Endothelial cell (in vitro differentiated cells): Measurements from ENCODE around the gene NMU. TPM values are rescaled to one million over a fixed set of nuclear protein-coding genes. Genes with fewer than 3 reads are reported as not detected.
"Not testable (repeated sequence)": the region's sequence is repeated elsewhere in the genome, so short reads cannot be mapped to it uniquely, and the experiment has no call there.

Experiments used
- DNase-seq: peaks from one replicate; pipeline ENCODE4 v3.0.0; 2021; ENCODE audit warnings: low spot score
- H3K27ac Mint-ChIP-seq: one replicate; pipeline ENCODE4 v1.8.0; 2021; ENCODE audit warnings: mixed read lengths, inconsistent platforms; ENCODE audit not compliant: unreplicated experiment
- H3K27me3 Mint-ChIP-seq: one replicate; pipeline ENCODE4 v1.8.0; 2021; ENCODE audit warnings: mild to moderate bottlenecking, moderate library complexity, mixed read lengths, inconsistent platforms; ENCODE audit not compliant: unreplicated experiment
- H3K36me3 Mint-ChIP-seq: one replicate; pipeline ENCODE4 v1.8.0; 2021; ENCODE audit warnings: mild to moderate bottlenecking, low read depth, mixed read lengths, inconsistent platforms; ENCODE audit not compliant: unreplicated experiment
- H3K4me1 Mint-ChIP-seq: one replicate; pipeline ENCODE4 v1.8.0; 2021; ENCODE audit warnings: mild to moderate bottlenecking, mixed read lengths, inconsistent platforms; ENCODE audit not compliant: unreplicated experiment
- H3K4me3 Mint-ChIP-seq: one replicate; pipeline ENCODE4 v1.8.0; 2021; ENCODE audit warnings: mild to moderate bottlenecking, mixed read lengths, inconsistent platforms; ENCODE audit not compliant: unreplicated experiment
- H3K9me3 Mint-ChIP-seq: one replicate; pipeline ENCODE4 v1.8.0; 2021; ENCODE audit warnings: mixed read lengths, inconsistent platforms; ENCODE audit not compliant: unreplicated experiment
- CTCF ChIP-seq: fragments of 200-600 bp; sonication (generic); IDR thresholded peaks from one replicate; pipeline ENCODE4 v1.5.0; 2021; ENCODE audit warnings: antibody characterized with exemption; ENCODE audit not compliant: unreplicated experiment
- total RNA-seq: library from RNA; stranded (reverse); fragmentation: NEBNext Ultra II Directional; extraction: Animal tissue kit (Norgen Biotek cat#: 25700); gene quantifications from one replicate; pipeline ENCODE4 v1.2.1, GENCODE V29; 2021; ENCODE audit not compliant: unreplicated experiment

The NMU gene
- total RNA-seq, 1 donor from 2014 or later, result 6.3 TPM

GRCh38 chr4:55633903-55634302 lies 2.2 kb downstream of the NMU start:
- Mint-ChIP-seq H3K4me3 (no peak overlapping the region), H3K36me3 (peaks cover 5% of the 10 kb centered on the region), H3K27me3 (peaks cover 5% of the 10 kb centered on the region), H3K27ac (no peak overlapping the region), H3K4me1 (peaks cover 25% of the 10 kb centered on the region), H3K9me3 (no peaks in the 10 kb centered on the region)
- no peak for TF ChIP-seq CTCF
- no peak for DNase-seq

- DNase-seq, result no peak
- no peak for TF ChIP-seq CTCF
- no peak overlapping the region for H3K4me3 Mint-ChIP-seq
- H3K27ac Mint-ChIP-seq, result no peak overlapping the region
- H3K36me3 Mint-ChIP-seq, result no peaks in the 10 kb centered on the region
- H3K27me3 Mint-ChIP-seq, result no peaks in the 10 kb centered on the region
- no peaks in the 10 kb centered on the region for H3K4me1 Mint-ChIP-seq
- no peaks in the 10 kb centered on the region for H3K9me3 Mint-ChIP-seq
Observed at GRCh38 chr4:55625835-55626234, 10.3 kb downstream of the NMU start.

- not testable (repeated sequence) for H3K4me1 Mint-ChIP-seq, H3K36me3 Mint-ChIP-seq, H3K27ac Mint-ChIP-seq, H3K27me3 Mint-ChIP-seq, H3K4me3 Mint-ChIP-seq, DNase-seq, H3K9me3 Mint-ChIP-seq
Observed at GRCh38 chr4:55624063-55624462, 12.0 kb downstream of the NMU start.

- Mint-ChIP-seq H3K9me3 (no peaks in the 10 kb centered on the region), H3K36me3 (no peaks in the 10 kb centered on the region), H3K27ac (no peak overlapping the region), H3K4me1 (no peaks in the 10 kb centered on the region), H3K27me3 (peaks cover 1% of the 10 kb centered on the region), H3K4me3 (no peak overlapping the region)
- no peak for TF ChIP-seq CTCF
- DNase-seq, result no peak
Observed at GRCh38 chr4:55618546-55619143, 17.5 kb downstream of the NMU start.

DNA sequence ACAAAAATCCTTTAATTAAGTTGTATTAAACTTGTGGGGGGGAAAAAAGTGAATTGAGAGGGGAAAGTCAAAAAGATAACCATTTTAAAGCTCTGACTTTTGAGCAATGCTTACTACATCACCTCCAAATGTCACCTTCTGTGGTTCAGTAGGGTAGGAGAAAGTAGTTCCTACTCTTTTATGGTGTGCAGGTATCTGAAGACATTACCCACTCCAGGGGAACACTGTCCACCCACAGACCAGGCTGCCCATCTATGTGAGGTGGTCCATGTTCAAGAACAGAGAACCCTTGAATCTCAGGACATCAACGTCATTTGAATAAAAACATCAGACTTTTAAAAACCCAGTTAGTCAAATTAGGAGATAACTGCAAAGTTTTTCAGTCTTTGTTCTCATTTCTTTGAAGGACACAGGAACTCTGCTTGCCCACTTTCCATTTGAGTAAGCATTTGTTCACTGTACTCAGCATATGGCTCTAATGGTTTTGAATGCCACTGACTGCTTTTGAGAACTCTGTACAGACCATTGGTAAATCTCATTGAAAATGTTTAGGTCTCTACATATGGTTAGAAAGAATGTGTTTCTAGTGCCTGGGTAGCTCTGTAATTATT lies 18.4 kb downstream of the NMU start:
- Mint-ChIP-seq H3K27me3 (peaks cover 1% of the 10 kb centered on the region), H3K4me1 (no peaks in the 10 kb centered on the region), H3K4me3 (no peak overlapping the region), H3K9me3 (no peaks in the 10 kb centered on the region), H3K27ac (no peak overlapping the region), H3K36me3 (no peaks in the 10 kb centered on the region)
- no peak for DNase-seq
- no peak for TF ChIP-seq CTCF
